H9 (cell line): ENCODE results near the gene NAA25. TPM values are rescaled to one million over a fixed set of nuclear protein-coding genes. Genes with fewer than 3 reads are reported as not detected.

ENCODE experiments used
- DNase-seq: peaks from one replicate; pipeline ENCODE4 v3.0.0-alpha.2; 2017
- H2AFZ ChIP-seq: one replicate; pipeline ENCODE4 v1.6.1; 2013; ENCODE audit warnings: mild to moderate bottlenecking, low read length, control low read depth, moderate library complexity
- H2AK5ac ChIP-seq: 2 replicates; pipeline ENCODE4 v1.6.1; 2013; ENCODE audit warnings: low read length, control low read depth, mixed read lengths; ENCODE audit not compliant: insufficient read length
- H2BK120ac ChIP-seq: one replicate; pipeline ENCODE4 v1.6.1; 2013; ENCODE audit warnings: low read depth, mild to moderate bottlenecking, low read length, control low read depth, inconsistent platforms; ENCODE audit not compliant: poor library complexity, severe bottlenecking
- H2BK12ac ChIP-seq: 2 replicates; pipeline ENCODE4 v1.6.1; 2013; ENCODE audit warnings: low read length, control low read depth, mixed read lengths, low read depth; ENCODE audit not compliant: insufficient read length
- H2BK15ac ChIP-seq: 2 replicates; pipeline ENCODE4 v1.6.1; 2013; ENCODE audit warnings: low read depth, low read length, control low read depth
- H2BK20ac ChIP-seq: one replicate; pipeline ENCODE4 v1.6.1; 2013; ENCODE audit warnings: low read depth, mild to moderate bottlenecking, low read length, control low read depth, inconsistent platforms; ENCODE audit not compliant: poor library complexity, severe bottlenecking
- H2BK5ac ChIP-seq: 2 replicates; pipeline ENCODE4 v1.6.1; 2013; ENCODE audit warnings: low read length, control low read depth, mixed read lengths; ENCODE audit not compliant: insufficient read length
- H3K14ac ChIP-seq: 2 replicates; pipeline ENCODE4 v1.6.1; 2013; ENCODE audit warnings: low read length, control low read depth; ENCODE audit not compliant: insufficient read depth
- H3K18ac ChIP-seq: 2 replicates; pipeline ENCODE4 v1.6.1; 2013; ENCODE audit warnings: low read depth, mild to moderate bottlenecking, mixed read lengths, low read length, control low read depth; ENCODE audit not compliant: insufficient read length
- H3K23ac ChIP-seq: 2 replicates; pipeline ENCODE4 v1.6.1; 2013; ENCODE audit warnings: low read length, control low read depth, mixed read lengths, low read depth; ENCODE audit not compliant: insufficient read length
- H3K23me2 ChIP-seq: 2 replicates; pipeline ENCODE4 v1.6.1; 2013; ENCODE audit warnings: low read depth, mild to moderate bottlenecking, mixed read lengths, low read length, control low read depth; ENCODE audit not compliant: insufficient read length, poor library complexity, severe bottlenecking
- H3K27ac ChIP-seq: 2 replicates; pipeline ENCODE4 v1.5.1; 2013; ENCODE audit warnings: low read length, control low read depth, mixed read lengths, low read depth; ENCODE audit not compliant: insufficient read length
- H3K27me3 ChIP-seq: 2 replicates; pipeline ENCODE4 v1.6.1; 2013; ENCODE audit warnings: low read length, control low read depth, inconsistent platforms; ENCODE audit not compliant: insufficient read depth
- H3K4ac ChIP-seq: 2 replicates; pipeline ENCODE4 v1.6.1; 2013; ENCODE audit warnings: low read depth, mild to moderate bottlenecking, control low read depth, inconsistent platforms, low read length, moderate library complexity
- H3K4me1 ChIP-seq: 2 replicates; pipeline ENCODE4 v1.6.1; 2013; ENCODE audit warnings: low read length, control low read depth, inconsistent platforms; ENCODE audit not compliant: insufficient read depth
- H3K4me2 ChIP-seq: 2 replicates; pipeline ENCODE4 v1.6.1; 2013; ENCODE audit warnings: low read length, control low read depth, mixed read lengths; ENCODE audit not compliant: insufficient read length, insufficient read depth
- H3K56ac ChIP-seq: 2 replicates; pipeline ENCODE4 v1.6.1; 2013; ENCODE audit warnings: low read depth, mild to moderate bottlenecking, mixed read lengths, low read length, control low read depth; ENCODE audit not compliant: insufficient read length
- H3K79me1 ChIP-seq: 2 replicates; pipeline ENCODE4 v1.6.1; 2013; ENCODE audit warnings: low read depth, mild to moderate bottlenecking, moderate library complexity, low read length, control low read depth, inconsistent platforms; ENCODE audit not compliant: insufficient read depth, poor library complexity, severe bottlenecking
- H3K79me2 ChIP-seq: 2 replicates; pipeline ENCODE4 v1.6.1; 2013; ENCODE audit warnings: low read length, control low read depth, inconsistent platforms; ENCODE audit not compliant: insufficient read depth
- H3K9ac ChIP-seq: 2 replicates; pipeline ENCODE4 v1.6.1; 2013; ENCODE audit warnings: low read length, control low read depth, mixed read lengths; ENCODE audit not compliant: insufficient read length; ENCODE audit errors: extremely low read depth
- H3K9me3 ChIP-seq: one replicate; pipeline ENCODE4 v1.6.1; 2013; ENCODE audit warnings: low read depth, low read length, inconsistent platforms; ENCODE audit not compliant: control insufficient read depth
- H3T11ph ChIP-seq: one replicate; pipeline ENCODE4 v1.6.1; 2013; ENCODE audit warnings: mild to moderate bottlenecking, low read length, control low read depth, inconsistent platforms
- H4K20me1 ChIP-seq: one replicate; pipeline ENCODE4 v1.6.1; 2013; ENCODE audit not compliant: control insufficient read depth, insufficient read length, insufficient read depth
- H4K5ac ChIP-seq: 2 replicates; pipeline ENCODE4 v1.6.1; 2013; ENCODE audit warnings: low read depth, mild to moderate bottlenecking, mixed read lengths, low read length, control low read depth; ENCODE audit not compliant: insufficient read length
- H4K8ac ChIP-seq: replicated peaks from 2 replicates; pipeline ENCODE4 v1.6.1; 2013; ENCODE audit warnings: low read length, control low read depth, mixed read lengths, low read depth; ENCODE audit not compliant: insufficient read length
- H4K91ac ChIP-seq: 2 replicates; pipeline ENCODE4 v1.6.1; 2013; ENCODE audit warnings: low read depth, mild to moderate bottlenecking, moderate library complexity, mixed read lengths, low read length, control low read depth; ENCODE audit not compliant: insufficient read length
- H3K27ac Mint-ChIP-seq, 3 experiments: 2 replicates in 2 of 3; 3 replicates in 1 of 3; pipeline ENCODE4 v1.8.0; 2020 to 2021; ENCODE audit warnings: mixed read lengths in 3 of 3, mild to moderate bottlenecking in 1 of 3, moderate library complexity in 1 of 3
- H3K27me3 Mint-ChIP-seq: 2 replicates; pipeline ENCODE4 v1.8.0; 2021; ENCODE audit warnings: low read depth, mild to moderate bottlenecking, moderate library complexity, mixed read lengths
- H3K36me3 Mint-ChIP-seq, 3 experiments: 2 replicates in 2 of 3; 3 replicates in 1 of 3; pipeline ENCODE4 v1.8.0; 2020 to 2021; ENCODE audit warnings: low read depth in 3 of 3, mixed read lengths in 3 of 3; ENCODE audit not compliant: insufficient read depth in 1 of 3
- H3K4me1 Mint-ChIP-seq, 2 experiments: 2 replicates each; pipeline ENCODE4 v1.8.0; 2020; ENCODE audit warnings: mixed read lengths in 2 of 2
- H3K4me3 Mint-ChIP-seq, 2 experiments: 2 replicates in 1 of 2; 3 replicates in 1 of 2; pipeline ENCODE4 v1.8.0; 2020 to 2021; ENCODE audit warnings: mild to moderate bottlenecking in 2 of 2, mixed read lengths in 2 of 2, moderate library complexity in 1 of 2
- H3K9me3 Mint-ChIP-seq, 2 experiments: 2 replicates in 1 of 2; 3 replicates in 1 of 2; pipeline ENCODE4 v1.8.0; 2020; ENCODE audit warnings: mild to moderate bottlenecking in 2 of 2, mixed read lengths in 2 of 2, moderate library complexity in 1 of 2
- CTCF ChIP-seq: fragments of 200-600 bp; sonication (generic); conservative IDR thresholded peaks from 3 replicates; pipeline ENCODE4 v1.8.0; 2021; ENCODE audit warnings: antibody characterized with exemption, mild to moderate bottlenecking
- WGBS: extraction: QIAGEN DNeasy Blood & Tissue Kit; methylation state at CpG from one replicate; pipeline ENCODE4 v1.1.7; 2013; ENCODE audit warnings: missing lambda C conversion rate, low lambda C conversion rate, mixed read lengths; ENCODE audit not compliant: insufficient read length; ENCODE audit errors: extremely low coverage; 5-methylcytosine and 5-hydroxymethylcytosine counted together
- total RNA-seq: library from RNA; stranded (reverse); gene quantifications from 2 replicates; pipeline ENCODE4 v1.2.1, GENCODE V29; 2021

Gene NAA25
- total RNA-seq, 1 experiment from 2014 or later = 57.1 TPM

GRCh38 chr12:112121780-112122565 lies 13.4 kb upstream of the NAA25 start:
- no peaks in the 10 kb centered on the region for H3K79me1 ChIP-seq
- no peak overlapping the region for H2AFZ ChIP-seq
- no peaks in the 10 kb centered on the region for H3K27me3 ChIP-seq
- DNase-seq = peak; percentile 44
- no peak overlapping the region for H2BK5ac ChIP-seq
- H3K9ac ChIP-seq = no peak overlapping the region
- no peak overlapping the region for H3K14ac ChIP-seq
- H3K4me1 ChIP-seq = peaks cover 2% of the 10 kb centered on the region; the same call in 1 of the 2 replicates
- WGBS = no CpG with 5 or more reads among the region's 11 CpGs
- no peak overlapping the region for H4K91ac ChIP-seq
- no peak overlapping the region for H2BK15ac ChIP-seq
- Mint-ChIP-seq H3K4me1 (peaks cover 24 to 27% of the 10 kb centered on the region in 2 experiments), H3K9me3 (no peaks in the 10 kb centered on the region), H3K36me3 (no peaks in the 10 kb centered on the region; a peak in 1 of 7 replicates), H3K4me3 (no peak overlapping the region; a peak in 1 of 5 replicates), H3K27me3 (no peaks in the 10 kb centered on the region), H3K27ac (peak overlapping the region in 2 of 3 experiments; percentile 64 to 81; a peak in 4 of 7 replicates)
- no peak overlapping the region for H2BK12ac ChIP-seq
- H3K56ac ChIP-seq = no peak overlapping the region
- no peak overlapping the region for H2AK5ac ChIP-seq
- no peak overlapping the region for H4K5ac ChIP-seq
- no peak overlapping the region for H2BK120ac ChIP-seq
- no peak overlapping the region for H3K23ac ChIP-seq
- no peak overlapping the region for H3K18ac ChIP-seq
- H3K27ac ChIP-seq = no peak overlapping the region
- no peak overlapping the region for H3K4me2 ChIP-seq
- H3K4ac ChIP-seq = no peak overlapping the region
- no peaks in the 10 kb centered on the region for H3K9me3 ChIP-seq
- no peak overlapping the region for H3T11ph ChIP-seq
- no peak for TF ChIP-seq CTCF
- peaks cover 8% of the 10 kb centered on the region for H3K23me2 ChIP-seq
- no peaks in the 10 kb centered on the region for H4K20me1 ChIP-seq
- H3K79me2 ChIP-seq = no peaks in the 10 kb centered on the region; the same call in 1 of the 2 replicates
- no peak overlapping the region for H4K8ac ChIP-seq
- H2BK20ac ChIP-seq = no peak overlapping the region
